K562 (cell line): ENCODE measurements around the gene PMM1. TPM values are rescaled to one million over a fixed set of nuclear protein-coding genes. Genes with fewer than 3 reads are reported as not detected.

Experiments used
- ATAC-seq: fragments of 200-7000 bp; cut with Tn5 transposase; 3 replicates; pipeline ENCODE4 v1.9.1; 2020; ENCODE audit warnings: moderate library complexity
- BruUV-seq: library from RNA; stranded (reverse); fragments of 400-500 nt; replicated peaks from 2 replicates; lab custom pipeline; 2021; lab: Mats Ljungman, UMichigan
- CTCF ChIA-PET: fragments of 300-600 bp; formaldehyde crosslinking; extraction: SDS; loops from one replicate; lab custom pipeline; 2021; ENCODE audit warnings: low intra/inter-chr PET ratio; lab: Yijun Ruan, JAX
- POLR2A ChIA-PET: fragments of 300-600, 350-650 bp; sonication (Branson Sonifier 250); formaldehyde crosslinking; extraction: SDS; loops from one replicate; lab custom pipeline; 2021; ENCODE audit warnings: antibody characterized with exemption, inconsistent platforms; lab: Yijun Ruan, JAX
- DNase-seq, 4 experiments: peaks; one replicate each; pipeline versions ENCODE4 v3.0.0 to v3.0.0-alpha.2; 2011 to 2018; ENCODE audit warnings: low spot score in 3 of 4, mixed read lengths in 3 of 4; ENCODE audit errors: extremely low read depth in 1 of 4
- FAIRE-seq: peaks from 2 replicates; lab custom pipeline; 2011; peaks lifted over from hg19 to GRCh38; lab: Jason Lieb, UNC
- H2AFZ ChIP-seq: 2 replicates; pipeline ENCODE4 v1.6.0; 2011; ENCODE audit warnings: low read depth, low read length, control low read depth, inconsistent platforms
- H3K27ac ChIP-seq: fragments of 200-600 bp; 3 replicates; pipeline ENCODE4 v1.8.0; 2011; ENCODE audit warnings: low read depth, mild to moderate bottlenecking, control low read depth, inconsistent platforms, low read length, moderate library complexity, mixed read lengths; ENCODE audit errors: extremely low read depth
- H3K27me3 ChIP-seq, 2 experiments: fragments of 300-600 bp in 1 of 2; 2 replicates in 1 of 2; 3 replicates in 1 of 2; pipeline versions ENCODE4 v1.6.0 to v1.8.0; 2011; ENCODE audit warnings: inconsistent platforms in 2 of 2, low read length in 2 of 2, mild to moderate bottlenecking in 1 of 2, mixed read lengths in 1 of 2, moderate library complexity in 1 of 2; ENCODE audit not compliant: control insufficient read depth in 2 of 2, insufficient read depth in 2 of 2
- H3K36me3 ChIP-seq: fragments of 300-600 bp; 3 replicates; pipeline ENCODE4 v1.8.0; 2011; ENCODE audit warnings: mild to moderate bottlenecking, low read length, inconsistent platforms; ENCODE audit not compliant: control insufficient read depth, insufficient read depth
- H3K4me1 ChIP-seq, 2 experiments: fragments of 200-600 bp in 1 of 2; replicated peaks in 1 of 2; 2 replicates in 1 of 2; 3 replicates in 1 of 2; pipeline versions ENCODE4 v1.5.1 to v1.8.0; 2011; ENCODE audit warnings: inconsistent platforms in 2 of 2, low read length in 2 of 2, mild to moderate bottlenecking in 1 of 2, mixed read lengths in 1 of 2, moderate library complexity in 1 of 2; ENCODE audit not compliant: control insufficient read depth in 2 of 2, insufficient read depth in 2 of 2
- H3K4me2 ChIP-seq: 2 replicates; pipeline ENCODE4 v1.6.1; 2011; ENCODE audit warnings: low read length, control low read depth, inconsistent platforms, mixed read lengths; ENCODE audit not compliant: insufficient read depth
- H3K4me3 ChIP-seq: fragments of 200-600 bp; sonication (generic), shearing (Covaris generic); 2 replicates; pipeline ENCODE4 v1.5.1; 2016; ENCODE audit warnings: control low read depth, inconsistent platforms
- H3K79me2 ChIP-seq: fragments of 200-600 bp; 3 replicates; pipeline ENCODE4 v1.8.0; 2011; ENCODE audit warnings: low read length, inconsistent platforms; ENCODE audit not compliant: control insufficient read depth, insufficient read depth
- H3K9ac ChIP-seq, 2 experiments: 2 replicates each; pipeline versions ENCODE4 v1.6.0 to v1.6.1; 2011; ENCODE audit warnings: low read depth in 2 of 2, low read length in 2 of 2, control low read depth in 1 of 2, inconsistent platforms in 1 of 2, mild to moderate bottlenecking in 1 of 2, mixed read lengths in 1 of 2; ENCODE audit not compliant: insufficient read depth in 1 of 2
- H3K9me1 ChIP-seq: one replicate; pipeline ENCODE4 v1.6.0; 2011; ENCODE audit warnings: inconsistent platforms, mild to moderate bottlenecking, low read length, moderate library complexity; ENCODE audit not compliant: control insufficient read depth, insufficient read depth
- H3K9me3 ChIP-seq: replicated peaks from 2 replicates; pipeline ENCODE4 v1.5.1; 2011; ENCODE audit warnings: low read depth, low read length, inconsistent platforms; ENCODE audit not compliant: control insufficient read depth, insufficient read depth
- H4K20me1 ChIP-seq: replicated peaks from 2 replicates; pipeline ENCODE4 v1.6.1; 2011; ENCODE audit warnings: low read length, inconsistent platforms, mixed read lengths; ENCODE audit not compliant: control insufficient read depth, insufficient read depth
- NR2C1 ChIP-seq, 2 experiments: fragments of 450-650 bp; IDR thresholded peaks; 2 replicates each; pipeline ENCODE4 v1.6.1; 2017; ENCODE audit warnings: mild to moderate bottlenecking in 2 of 2, antibody characterized with exemption in 1 of 2, inconsistent platforms in 1 of 2, missing compliant biosample characterization in 1 of 2, missing genetic modification characterization in 1 of 2
- POLR2G ChIP-seq: fragments of 200-400 bp; formaldehyde crosslinking; IDR thresholded peaks from 2 replicates; pipeline ENCODE4 v1.6.1; 2017; ENCODE audit warnings: low read depth, mild to moderate bottlenecking, antibody characterized with exemption, low read length, moderate library complexity
- RBBP5 ChIP-seq: fragments of 200-600 bp; sonication (generic); IDR thresholded peaks from 2 replicates; pipeline ENCODE4 v1.6.1; 2012; ENCODE audit warnings: borderline replicate concordance, mild to moderate bottlenecking, low read length, control low read depth, inconsistent platforms; ENCODE audit not compliant: insufficient read depth, poor library complexity, severe bottlenecking
- YY1 ChIP-seq, 3 experiments: IDR thresholded peaks; 2 replicates each; pipeline ENCODE4 v1.6.1; 2011; ENCODE audit warnings: low read length in 2 of 3, mild to moderate bottlenecking in 2 of 3, moderate library complexity in 2 of 3, borderline replicate concordance in 1 of 3, control low read depth in 1 of 3, low read depth in 1 of 3; ENCODE audit not compliant: insufficient read depth in 3 of 3, insufficient replicate concordance in 2 of 3, control insufficient read depth in 1 of 3, insufficient read length in 1 of 3; ENCODE audit errors: extremely low read depth in 1 of 3
- ZNF212 ChIP-seq: fragments of 450-650 bp; formaldehyde crosslinking; IDR thresholded peaks from 2 replicates; pipeline ENCODE4 v1.4.0; 2020; ENCODE audit warnings: mild to moderate bottlenecking
- ZNF431 ChIP-seq: sonication (generic); formaldehyde crosslinking; IDR thresholded peaks from 2 replicates; pipeline ENCODE4 v1.8.0; 2022; ENCODE audit warnings: mild to moderate bottlenecking, missing genetic modification reagents
- WGBS: fragments of 100-300 bp; shearing (Covaris generic); methylation state at CpG from one replicate; pipeline ENCODE4 v1.1.6; 2016; ENCODE audit warnings: low coverage, mixed read lengths; ENCODE audit not compliant: insufficient coverage; ENCODE audit errors: missing lambda C conversion rate; 5-methylcytosine and 5-hydroxymethylcytosine counted together
- in situ Hi-C: fragments of 300-500 bp; cut with MboI; formaldehyde crosslinking; loops from 4 replicates; pipeline ENCODE4 v1.15.0; 2018; ENCODE audit warnings: inconsistent platforms, mixed read lengths
- intact Hi-C: fragments of 100-400 bp; cut with micrococcal nuclease; formaldehyde crosslinking; loops from 2 replicates; pipeline ENCODE4 v1.14.2; 2022
- polyA plus RNA-seq, 8 experiments: library from polyadenylated mRNA; depleted of rRNA in 4 of 8; stranded (reverse) in 5 of 8; unstranded in 3 of 8; fragments of >200 nt; fragmentation: Nextera tagmentation in 2 of 8; fragmentation: Illumina TruSeq in 1 of 8; extraction: Ambion mirVana in 2 of 8; extraction: Trizol in 1 of 8; gene quantifications; 2 replicates each; pipeline versions ENCODE4 v1.2.1 to v1.2.3, GENCODE V29; 2011 to 2014; ENCODE audit warnings: inconsistent platforms in 1 of 8, missing spikeins in 1 of 8
- total RNA-seq, 7 experiments: library from RNA; depleted of rRNA in 6 of 7; stranded (reverse); fragments of >200 nt in 6 of 7; fragmentation: Illumina TruSeq in 2 of 7; extraction: Trizol in 2 of 7; gene quantifications; 2 replicates each; pipeline versions ENCODE4 v1.2.1 to v1.2.3, GENCODE V29; 2011 to 2021; ENCODE audit warnings: low replicate concordance in 1 of 7
- TF ChIP-seq, protein P1 (sequence below): fragments of 450-650 bp; IDR thresholded peaks from 2 replicates; pipeline ENCODE4 v1.7.0; 2016; ENCODE audit warnings: borderline replicate concordance
- TF ChIP-seq, protein P2 (sequence below): sonication (generic); formaldehyde crosslinking; IDR thresholded peaks from 2 replicates; pipeline ENCODE4 v1.8.0; 2023; ENCODE audit warnings: mild to moderate bottlenecking, missing genetic modification reagents
- TF ChIP-seq, protein P3 (sequence below): sonication (generic); formaldehyde crosslinking; IDR thresholded peaks from 2 replicates; pipeline ENCODE4 v1.9.0; 2022; ENCODE audit warnings: mild to moderate bottlenecking, missing genetic modification reagents
- TF ChIP-seq, protein P4 (sequence below): sonication (generic); formaldehyde crosslinking; IDR thresholded peaks from 2 replicates; pipeline ENCODE4 v1.8.1; 2022; ENCODE audit warnings: missing genetic modification reagents

The PMM1 gene
- total and polyA plus RNA-seq, 9 of the 15 experiments (the other 6 are each of a cell fraction or from before 2014, with no cell fraction given) = 10.2 to 31.7 (median 20.3) TPM

DNA sequence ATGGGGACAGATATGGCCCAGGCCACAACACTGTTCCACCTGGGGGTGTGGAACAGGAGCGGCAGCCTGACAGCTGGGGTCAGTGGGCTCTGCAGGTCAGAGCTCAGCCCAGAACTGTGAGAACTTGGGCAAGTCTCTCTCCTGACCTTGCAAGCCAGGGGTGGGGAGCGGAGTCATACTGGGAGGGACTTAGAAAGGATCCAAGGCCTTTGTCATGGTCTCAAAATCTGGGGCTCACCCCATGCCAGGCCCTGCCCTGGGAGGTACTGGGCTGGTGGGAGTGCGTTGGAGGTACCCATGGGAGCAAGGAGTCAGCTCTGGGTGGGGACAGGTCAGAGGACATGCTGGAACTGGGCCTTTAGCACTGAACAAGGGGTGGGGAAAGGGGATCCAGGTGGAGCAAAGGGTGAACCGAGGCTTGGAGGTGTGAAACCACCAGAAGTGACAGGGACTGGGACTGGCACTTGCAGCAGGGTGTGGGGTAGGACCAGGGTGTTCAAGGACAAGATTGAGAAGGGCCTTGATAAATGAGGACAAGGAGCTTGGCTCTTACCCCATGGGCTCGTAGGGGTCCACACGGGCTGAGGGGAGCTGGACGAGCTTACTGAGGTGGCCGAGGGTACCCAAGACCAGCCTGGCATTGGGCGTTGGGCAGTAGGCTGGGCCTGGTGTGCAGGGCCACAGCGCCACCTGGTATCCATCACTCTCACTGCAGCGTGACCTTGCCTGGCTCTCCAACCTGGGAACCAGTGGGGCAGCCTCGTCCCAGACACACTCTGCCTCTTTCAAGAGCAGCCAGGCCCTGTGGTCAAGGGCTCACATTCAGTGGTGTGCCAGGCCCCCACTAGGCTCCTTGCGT lies 7.4 kb upstream of the PMM1 start:
- Histone ChIP-seq H3K4me1 (peaks cover 22 to 34% of the 10 kb centered on the region in 2 experiments), H3K27ac (peak overlapping the region; percentile 68; the same call in 2 of the 3 replicates), H2AFZ (no peak overlapping the region), H4K20me1 (no peaks in the 10 kb centered on the region), H3K79me2 (no peaks in the 10 kb centered on the region), H3K4me3 (no peak overlapping the region), H3K27me3 (no peaks in the 10 kb centered on the region), H3K9me1 (peaks cover 6% of the 10 kb centered on the region), H3K4me2 (peak overlapping the region; percentile 62), H3K9ac (peak overlapping the region; percentile 51 to 84; a peak in 2 of 4 replicates), H3K36me3 (peaks cover 19% of the 10 kb centered on the region; the same call in 2 of the 3 replicates), H3K9me3 (no peaks in the 10 kb centered on the region)
- CTCF ChIA-PET = interaction anchor here (0.6 to 1.0 kb wide), 3 partner anchors 20 to 43 kb away, joined by 3 read pairs; no protein-coding TSS in a partner anchor
- FAIRE-seq (peak; percentile 66), DNase-seq (peak; percentile 34 to 61 (median 48)), ATAC-seq (peak; percentile 90)
- intact Hi-C loops = loop anchor here (2.0 kb wide), 1 partner anchor 20 kb away; no protein-coding TSS in a partner anchor
- 43% methylated on average over 8 of the region's 13 CpGs for WGBS
- in situ Hi-C loops = no loop called here
- POLR2A ChIA-PET = interaction anchor here (0.7 to 1.3 kb wide), 5 partner anchors 11 to 42 kb away, joined by 3 to 7 read pairs (median 3); no protein-coding TSS in a partner anchor
- BruUV-seq = no TSS peak
- TF ChIP-seq NR2C1 (IDR thresholded peaks at IDR 0.05) = no peak
- 0 out of 2 replicates have a peak, but pooled peaks have one; percentile 19 for TF ChIP-seq NR2C1 (tag; IDR thresholded peaks at IDR 0.05)
- TF ChIP-seq, protein P1, sequence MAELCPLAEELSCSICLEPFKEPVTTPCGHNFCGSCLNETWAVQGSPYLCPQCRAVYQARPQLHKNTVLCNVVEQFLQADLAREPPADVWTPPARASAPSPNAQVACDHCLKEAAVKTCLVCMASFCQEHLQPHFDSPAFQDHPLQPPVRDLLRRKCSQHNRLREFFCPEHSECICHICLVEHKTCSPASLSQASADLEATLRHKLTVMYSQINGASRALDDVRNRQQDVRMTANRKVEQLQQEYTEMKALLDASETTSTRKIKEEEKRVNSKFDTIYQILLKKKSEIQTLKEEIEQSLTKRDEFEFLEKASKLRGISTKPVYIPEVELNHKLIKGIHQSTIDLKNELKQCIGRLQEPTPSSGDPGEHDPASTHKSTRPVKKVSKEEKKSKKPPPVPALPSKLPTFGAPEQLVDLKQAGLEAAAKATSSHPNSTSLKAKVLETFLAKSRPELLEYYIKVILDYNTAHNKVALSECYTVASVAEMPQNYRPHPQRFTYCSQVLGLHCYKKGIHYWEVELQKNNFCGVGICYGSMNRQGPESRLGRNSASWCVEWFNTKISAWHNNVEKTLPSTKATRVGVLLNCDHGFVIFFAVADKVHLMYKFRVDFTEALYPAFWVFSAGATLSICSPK = no peak
- TF ChIP-seq YY1 (IDR thresholded peaks at IDR 0.05; ENCODE audit: borderline replicate concordance in 1 of 3, control insufficient read depth in 1 of 3, extremely low read depth in 1 of 3, insufficient read depth in 3 of 3, insufficient read length in 1 of 3, insufficient replicate concordance in 2 of 3, low read depth in 1 of 3, low read length in 2 of 3) = peak in 1 of 3 experiments; percentile 14
- TF ChIP-seq, protein P2, sequence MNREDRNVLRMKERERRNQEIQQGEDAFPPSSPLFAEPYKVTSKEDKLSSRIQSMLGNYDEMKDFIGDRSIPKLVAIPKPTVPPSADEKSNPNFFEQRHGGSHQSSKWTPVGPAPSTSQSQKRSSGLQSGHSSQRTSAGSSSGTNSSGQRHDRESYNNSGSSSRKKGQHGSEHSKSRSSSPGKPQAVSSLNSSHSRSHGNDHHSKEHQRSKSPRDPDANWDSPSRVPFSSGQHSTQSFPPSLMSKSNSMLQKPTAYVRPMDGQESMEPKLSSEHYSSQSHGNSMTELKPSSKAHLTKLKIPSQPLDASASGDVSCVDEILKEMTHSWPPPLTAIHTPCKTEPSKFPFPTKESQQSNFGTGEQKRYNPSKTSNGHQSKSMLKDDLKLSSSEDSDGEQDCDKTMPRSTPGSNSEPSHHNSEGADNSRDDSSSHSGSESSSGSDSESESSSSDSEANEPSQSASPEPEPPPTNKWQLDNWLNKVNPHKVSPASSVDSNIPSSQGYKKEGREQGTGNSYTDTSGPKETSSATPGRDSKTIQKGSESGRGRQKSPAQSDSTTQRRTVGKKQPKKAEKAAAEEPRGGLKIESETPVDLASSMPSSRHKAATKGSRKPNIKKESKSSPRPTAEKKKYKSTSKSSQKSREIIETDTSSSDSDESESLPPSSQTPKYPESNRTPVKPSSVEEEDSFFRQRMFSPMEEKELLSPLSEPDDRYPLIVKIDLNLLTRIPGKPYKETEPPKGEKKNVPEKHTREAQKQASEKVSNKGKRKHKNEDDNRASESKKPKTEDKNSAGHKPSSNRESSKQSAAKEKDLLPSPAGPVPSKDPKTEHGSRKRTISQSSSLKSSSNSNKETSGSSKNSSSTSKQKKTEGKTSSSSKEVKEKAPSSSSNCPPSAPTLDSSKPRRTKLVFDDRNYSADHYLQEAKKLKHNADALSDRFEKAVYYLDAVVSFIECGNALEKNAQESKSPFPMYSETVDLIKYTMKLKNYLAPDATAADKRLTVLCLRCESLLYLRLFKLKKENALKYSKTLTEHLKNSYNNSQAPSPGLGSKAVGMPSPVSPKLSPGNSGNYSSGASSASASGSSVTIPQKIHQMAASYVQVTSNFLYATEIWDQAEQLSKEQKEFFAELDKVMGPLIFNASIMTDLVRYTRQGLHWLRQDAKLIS (CRISPR knock-in tag) = no peak
- TF ChIP-seq ZNF431 (CRISPR knock-in tag) = no peak
- TF ChIP-seq POLR2G = peak; percentile 63; the same call in 1 of the 2 replicates
- no peak for TF ChIP-seq ZNF212 (CRISPR knock-in tag)
- no peak for TF ChIP-seq RBBP5
- TF ChIP-seq, protein P3, sequence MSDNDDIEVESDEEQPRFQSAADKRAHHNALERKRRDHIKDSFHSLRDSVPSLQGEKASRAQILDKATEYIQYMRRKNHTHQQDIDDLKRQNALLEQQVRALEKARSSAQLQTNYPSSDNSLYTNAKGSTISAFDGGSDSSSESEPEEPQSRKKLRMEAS = peak; percentile 28; the same call in 1 of the 2 replicates
- TF ChIP-seq, protein P4, sequence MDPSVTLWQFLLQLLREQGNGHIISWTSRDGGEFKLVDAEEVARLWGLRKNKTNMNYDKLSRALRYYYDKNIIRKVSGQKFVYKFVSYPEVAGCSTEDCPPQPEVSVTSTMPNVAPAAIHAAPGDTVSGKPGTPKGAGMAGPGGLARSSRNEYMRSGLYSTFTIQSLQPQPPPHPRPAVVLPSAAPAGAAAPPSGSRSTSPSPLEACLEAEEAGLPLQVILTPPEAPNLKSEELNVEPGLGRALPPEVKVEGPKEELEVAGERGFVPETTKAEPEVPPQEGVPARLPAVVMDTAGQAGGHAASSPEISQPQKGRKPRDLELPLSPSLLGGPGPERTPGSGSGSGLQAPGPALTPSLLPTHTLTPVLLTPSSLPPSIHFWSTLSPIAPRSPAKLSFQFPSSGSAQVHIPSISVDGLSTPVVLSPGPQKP (CRISPR knock-in tag) = no peak
